Measurements from ENCODE around the gene CITED4. TPM values are rescaled to one million over a fixed set of nuclear protein-coding genes. Genes with fewer than 3 reads are reported as not detected.

Gene CITED4
- total RNA-seq, 2 experiments from 2014 or later: 6.7 to 7.4 TPM

DNA sequence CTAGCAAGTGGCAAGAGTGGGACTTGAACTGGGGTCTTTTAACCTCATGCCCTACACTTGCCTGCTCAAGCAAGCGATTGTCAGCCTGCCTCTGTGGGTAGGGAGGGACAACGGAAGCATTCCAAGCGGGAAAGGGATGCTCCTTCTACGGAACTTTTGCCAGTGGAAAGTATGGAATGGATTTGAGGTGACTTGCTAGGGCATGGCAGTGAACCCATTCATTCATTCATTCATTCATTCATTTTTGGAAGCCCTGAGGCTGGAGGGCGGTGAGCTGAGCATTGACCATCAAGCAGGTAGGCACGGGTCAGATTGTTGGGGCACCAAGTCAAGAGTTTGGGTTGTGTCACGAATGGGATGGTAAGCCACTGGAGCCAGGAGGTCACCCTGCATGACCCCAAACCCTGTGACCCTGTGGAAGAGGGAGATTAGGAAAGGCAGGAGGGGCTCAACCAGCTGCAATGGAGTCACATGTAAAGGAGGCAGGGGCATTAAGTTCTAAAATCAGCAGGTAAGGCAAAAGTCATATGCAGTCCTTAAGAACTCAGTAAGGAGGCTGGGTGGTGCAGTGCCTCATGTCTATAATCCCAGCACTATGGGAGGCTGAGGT is 11.8 kb upstream of the CITED4 start:
- Mint-ChIP-seq H3K27ac (no peak overlapping the region), H3K9me3 (peaks cover 18% of the 10 kb centered on the region), H3K27me3 (no peaks in the 10 kb centered on the region), H3K4me3 (no peak overlapping the region), H3K4me1 (ENCODE audit: low read depth) (peaks cover 33% of the 10 kb centered on the region), H3K36me3 (ENCODE audit: low read depth) (peaks cover 6% of the 10 kb centered on the region)
- intact Hi-C loops (cut with micrococcal nuclease): no loop called here
- DNase-seq (no peak), ATAC-seq (no peak)
- TF ChIP-seq, protein P1, sequence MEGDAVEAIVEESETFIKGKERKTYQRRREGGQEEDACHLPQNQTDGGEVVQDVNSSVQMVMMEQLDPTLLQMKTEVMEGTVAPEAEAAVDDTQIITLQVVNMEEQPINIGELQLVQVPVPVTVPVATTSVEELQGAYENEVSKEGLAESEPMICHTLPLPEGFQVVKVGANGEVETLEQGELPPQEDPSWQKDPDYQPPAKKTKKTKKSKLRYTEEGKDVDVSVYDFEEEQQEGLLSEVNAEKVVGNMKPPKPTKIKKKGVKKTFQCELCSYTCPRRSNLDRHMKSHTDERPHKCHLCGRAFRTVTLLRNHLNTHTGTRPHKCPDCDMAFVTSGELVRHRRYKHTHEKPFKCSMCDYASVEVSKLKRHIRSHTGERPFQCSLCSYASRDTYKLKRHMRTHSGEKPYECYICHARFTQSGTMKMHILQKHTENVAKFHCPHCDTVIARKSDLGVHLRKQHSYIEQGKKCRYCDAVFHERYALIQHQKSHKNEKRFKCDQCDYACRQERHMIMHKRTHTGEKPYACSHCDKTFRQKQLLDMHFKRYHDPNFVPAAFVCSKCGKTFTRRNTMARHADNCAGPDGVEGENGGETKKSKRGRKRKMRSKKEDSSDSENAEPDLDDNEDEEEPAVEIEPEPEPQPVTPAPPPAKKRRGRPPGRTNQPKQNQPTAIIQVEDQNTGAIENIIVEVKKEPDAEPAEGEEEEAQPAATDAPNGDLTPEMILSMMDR (IDR thresholded peaks at IDR 0.05): no peak
- ChIA-PET POLR2A (interaction anchor here (0.6 to 1.2 kb wide), 2 partner anchors 12 to 1136 kb away, joined by 4 to 5 read pairs; partner anchors contain the start of gene CITED4), CTCF (interaction anchor here (1.0 to 3.9 kb wide), 2 partner anchors 76 to 79 kb away, joined by 4 to 14 read pairs; no protein-coding TSS in a partner anchor)

DNA sequence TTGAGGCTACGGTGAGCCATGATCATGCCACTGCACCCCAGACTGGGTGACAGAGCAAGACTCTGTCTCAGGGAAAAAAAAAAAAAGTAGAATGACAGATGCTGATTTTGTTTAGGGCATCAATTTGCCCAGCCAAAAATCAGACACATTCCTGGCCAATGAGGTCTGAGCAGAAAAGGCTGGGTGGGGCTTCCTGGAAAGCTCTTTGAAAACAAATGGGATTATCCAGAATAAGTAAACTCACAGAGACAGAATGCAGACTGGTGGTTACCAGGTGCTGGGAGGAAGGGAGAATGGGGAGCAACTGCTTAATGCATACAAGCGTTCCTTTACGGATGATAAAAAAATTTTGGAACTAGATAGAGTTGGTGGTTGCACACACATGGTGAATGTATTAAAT is 10.1 kb upstream of the CITED4 start:
- intact Hi-C loops (cut with micrococcal nuclease): no loop called here
- TF ChIP-seq, protein P1 (IDR thresholded peaks at IDR 0.05): no peak
- ChIA-PET POLR2A (interaction anchor here (0.6 kb wide), 1 partner anchor 304 kb away, joined by 3 read pairs; no protein-coding TSS in a partner anchor), CTCF (interaction anchor here (1.1 kb wide), 1 partner anchor 81 kb away, joined by 4 read pairs; no protein-coding TSS in a partner anchor)
- H3K27me3 Mint-ChIP-seq: no peaks in the 10 kb centered on the region
- no peak overlapping the region for H3K27ac Mint-ChIP-seq
- H3K4me1 Mint-ChIP-seq (ENCODE audit: low read depth): peaks cover 35% of the 10 kb centered on the region
- H3K4me3 Mint-ChIP-seq: no peak overlapping the region
- ATAC-seq (no peak), DNase-seq (no peak)
- peaks cover 6% of the 10 kb centered on the region for H3K36me3 Mint-ChIP-seq (ENCODE audit: low read depth)
- peaks cover 18% of the 10 kb centered on the region for H3K9me3 Mint-ChIP-seq

DNA sequence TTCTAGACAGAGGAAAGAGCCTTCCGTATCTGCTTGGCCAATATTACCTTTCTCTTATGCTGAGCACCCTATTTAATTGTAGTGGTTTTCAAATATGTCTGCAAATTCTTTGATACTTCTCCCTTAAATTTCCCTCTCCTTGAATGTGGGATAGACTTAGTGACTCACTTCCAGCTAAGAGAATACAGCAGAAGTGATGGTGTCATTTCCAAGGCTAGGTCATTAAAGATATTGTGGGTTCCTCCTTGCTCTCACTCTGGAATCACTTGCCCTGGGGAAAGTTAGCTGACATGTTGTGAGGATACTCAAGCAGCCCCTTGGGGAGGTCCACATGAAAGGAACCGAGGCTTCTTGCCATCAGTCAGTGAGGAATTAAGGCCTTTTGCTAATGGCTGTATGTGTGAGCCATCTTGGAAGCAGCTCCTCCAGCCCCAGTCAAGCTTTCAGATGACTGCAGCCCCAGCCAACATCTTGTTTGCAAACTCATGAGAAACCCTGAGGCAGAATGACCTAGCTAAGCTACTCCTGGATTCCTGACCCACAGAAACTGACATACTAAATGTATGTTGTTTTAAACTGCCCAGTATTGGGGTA is 8.1 kb upstream of the CITED4 start:
- TF ChIP-seq, protein P1 (IDR thresholded peaks at IDR 0.05): no peak
- H3K4me1 Mint-ChIP-seq (ENCODE audit: low read depth): peaks cover 17% of the 10 kb centered on the region
- ChIA-PET CTCF (interaction anchor here (0.8 to 1.3 kb wide), 2 partner anchors 20 to 83 kb away, joined by 3 to 4 read pairs; no protein-coding TSS in a partner anchor), POLR2A (no interaction called here)
- no peak overlapping the region for H3K4me3 Mint-ChIP-seq
- no peak overlapping the region for H3K27ac Mint-ChIP-seq
- intact Hi-C loops (cut with micrococcal nuclease): no loop called here
- no peaks in the 10 kb centered on the region for H3K36me3 Mint-ChIP-seq (ENCODE audit: low read depth)
- peaks cover 5% of the 10 kb centered on the region for H3K9me3 Mint-ChIP-seq
- DNase-seq (no peak), ATAC-seq (no peak)
- H3K27me3 Mint-ChIP-seq: no peaks in the 10 kb centered on the region

DNA sequence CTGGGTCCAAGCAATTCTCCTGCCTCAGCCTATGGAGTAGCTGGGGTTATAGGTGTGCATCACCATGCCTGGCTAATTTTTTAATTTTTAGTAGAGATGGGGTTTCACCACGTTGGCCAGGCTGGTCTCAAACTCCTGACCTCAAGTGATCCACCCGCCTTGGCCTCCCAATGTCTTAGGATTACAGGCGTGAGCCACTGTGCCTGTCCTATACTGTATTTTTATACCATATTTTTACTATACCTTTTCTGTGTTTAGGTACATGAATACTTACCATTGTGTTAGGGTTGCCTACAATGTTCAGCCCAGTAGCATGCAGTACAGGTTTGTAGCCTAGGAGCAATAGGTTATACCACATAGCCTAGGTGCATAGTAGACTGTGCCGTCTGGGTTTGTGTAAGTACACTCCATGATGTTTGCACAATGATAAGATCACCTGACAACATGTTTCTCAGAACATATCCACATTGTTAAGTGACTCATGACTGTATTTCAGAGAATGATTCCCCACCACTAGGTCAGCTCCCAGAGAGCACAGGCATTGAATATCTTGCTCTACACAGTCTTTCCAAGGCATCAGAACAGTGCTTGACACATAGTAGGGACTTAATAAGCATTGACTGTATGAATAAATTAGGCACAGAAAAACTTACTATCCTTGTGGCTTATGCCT is 6.0 kb upstream of the CITED4 start:
- ChIA-PET CTCF (interaction anchor here (1.1 to 1.4 kb wide), 2 partner anchors 20 to 84 kb away, joined by 4 to 5 read pairs; no protein-coding TSS in a partner anchor), POLR2A (no interaction called here)
- peak; percentile 90 for ATAC-seq

More for the DNA sequence above, 6.0 kb upstream of the CITED4 start:
- Mint-ChIP-seq H3K36me3 (ENCODE audit: low read depth) (no peaks in the 10 kb centered on the region), H3K27me3 (no peaks in the 10 kb centered on the region), H3K4me3 (no peak overlapping the region), H3K27ac (no peak overlapping the region), H3K4me1 (ENCODE audit: low read depth) (peaks cover 9% of the 10 kb centered on the region), H3K9me3 (peaks cover 5% of the 10 kb centered on the region)
- DNase-seq: no peak
- TF ChIP-seq, protein P1 (IDR thresholded peaks at IDR 0.05): no peak
- intact Hi-C loops (cut with micrococcal nuclease): no loop called here
